Natural killer cell (primary cell): ENCODE results near the gene CD96. TPM values are rescaled to one million over a fixed set of nuclear protein-coding genes. Genes with fewer than 3 reads are reported as not detected.

ENCODE experiments used
- ATAC-seq, 3 donors: fragments of 150-1000 bp in 2 of 3; fragments of 200-7000 bp in 1 of 3; cut with Tn5 transposase; 1 replicate in 1 of 3; 2 replicates in 2 of 3; pipeline ENCODE4 v1.10.0; 2021; ENCODE audit warnings: mild to moderate bottlenecking in 2 of 3, moderate library complexity in 2 of 3
- DNase-seq, 2 donors: peaks; one replicate each; pipeline versions ENCODE4 v3.0.0 to v3.0.0-alpha.2; 2013 to 2021; ENCODE audit warnings: mixed read lengths in 1 of 2
- H3K27ac ChIP-seq: one replicate; pipeline ENCODE4 v1.5.1; 2013; ENCODE audit warnings: mild to moderate bottlenecking, low read length
- H3K27me3 ChIP-seq: one replicate; pipeline ENCODE4 v1.6.1; 2013; ENCODE audit warnings: low read length; ENCODE audit not compliant: control insufficient read depth, insufficient read depth
- H3K36me3 ChIP-seq: one replicate; pipeline ENCODE4 v1.6.1; 2013; ENCODE audit warnings: low read length; ENCODE audit not compliant: control insufficient read depth, insufficient read depth
- H3K4me1 ChIP-seq: one replicate; pipeline ENCODE4 v1.6.1; 2013; ENCODE audit warnings: low read length; ENCODE audit not compliant: control insufficient read depth, insufficient read depth
- H3K4me3 ChIP-seq: one replicate; pipeline ENCODE4 v1.5.1; 2013; ENCODE audit warnings: low read length
- H3K9me3 ChIP-seq: one replicate; pipeline ENCODE4 v1.6.1; 2013; ENCODE audit warnings: low read length; ENCODE audit not compliant: control insufficient read depth, insufficient read depth
- H3K27ac Mint-ChIP-seq, 2 donors: one replicate each; pipeline ENCODE4 v1.8.0; 2022; ENCODE audit warnings: mild to moderate bottlenecking in 2 of 2, mixed read lengths in 2 of 2, moderate library complexity in 1 of 2
- H3K27me3 Mint-ChIP-seq, 2 donors: one replicate each; pipeline ENCODE4 v1.8.0; 2022; ENCODE audit warnings: low read depth in 2 of 2, mixed read lengths in 2 of 2
- H3K36me3 Mint-ChIP-seq: one replicate; pipeline ENCODE4 v1.8.0; 2022; ENCODE audit warnings: mixed read lengths
- H3K4me1 Mint-ChIP-seq, 2 donors: one replicate each; pipeline ENCODE4 v1.8.0; 2022; ENCODE audit warnings: mixed read lengths in 2 of 2
- H3K4me3 Mint-ChIP-seq: one replicate; pipeline ENCODE4 v1.8.0; 2022; ENCODE audit warnings: mild to moderate bottlenecking, moderate library complexity, mixed read lengths
- H3K9me3 Mint-ChIP-seq, 2 donors: one replicate each; pipeline ENCODE4 v1.8.0; 2022; ENCODE audit warnings: mixed read lengths in 2 of 2
- CTCF ChIP-seq: fragments of 200-600 bp; IDR thresholded peaks from one replicate; pipeline ENCODE4 v1.8.0; 2022; ENCODE audit warnings: antibody characterized with exemption
- WGBS: methylation state at CpG from one replicate; pipeline ENCODE4 v1.1.7; 2013; ENCODE audit warnings: missing lambda C conversion rate; ENCODE audit not compliant: insufficient coverage; 5-methylcytosine and 5-hydroxymethylcytosine counted together
- intact Hi-C: fragments of 100-400 bp; cut with micrococcal nuclease; formaldehyde crosslinking; loops from one replicate; pipeline ENCODE4 v1.14.2; 2022
- total RNA-seq, 4 donors: library from RNA; stranded (reverse); fragments of 120-200 nt in 1 of 4; gene quantifications; one replicate each; pipeline versions ENCODE4 v1.2.3 to v1.2.4, GENCODE V29; 2013 to 2022

CD96 gene
- total RNA-seq, 3 donors from 2014 or later (not counting 1 experiment from before 2014, with no cell fraction given): 146 to 191 (median 166) TPM

- H3K36me3 Mint-ChIP-seq: peaks cover 21% of the 10 kb centered on the region
- intact Hi-C loops: no loop called here
- Histone ChIP-seq H3K27me3 (no peaks in the 10 kb centered on the region), H3K4me1 (peaks cover 11% of the 10 kb centered on the region), H3K27ac (no peak overlapping the region), H3K36me3 (peaks cover 40% of the 10 kb centered on the region), H3K4me3 (no peak overlapping the region), H3K9me3 (no peaks in the 10 kb centered on the region)
- peaks cover 0 to 2% of the 10 kb centered on the region in 2 donors for H3K9me3 Mint-ChIP-seq
- H3K4me1 Mint-ChIP-seq: peaks cover 31% of the 10 kb centered on the region in 2 donors
- no peak overlapping the region for H3K4me3 Mint-ChIP-seq
- TF ChIP-seq CTCF: no peak
- no peak for ATAC-seq
- H3K27ac Mint-ChIP-seq: no peak overlapping the region
- H3K27me3 Mint-ChIP-seq: no peaks in the 10 kb centered on the region
- peak in 1 of 2 donors; percentile 26 for DNase-seq
These were observed 63.0 kb downstream of the CD96 start for GRCh38 chr3:111605018-111605417.

- no peak overlapping the region for H3K4me3 ChIP-seq
- no peak for DNase-seq
- Mint-ChIP-seq H3K36me3 (peaks cover 16% of the 10 kb centered on the region), H3K27ac (peak overlapping the region in 1 of 2 donors; percentile 93), H3K4me3 (no peak overlapping the region), H3K27me3 (no peaks in the 10 kb centered on the region), H3K4me1 (peaks cover 35 to 36% of the 10 kb centered on the region in 2 donors), H3K9me3 (peaks cover 0 to 2% of the 10 kb centered on the region in 2 donors)
- H3K27me3 ChIP-seq: no peaks in the 10 kb centered on the region
- H3K4me1 ChIP-seq: peaks cover 13% of the 10 kb centered on the region
- no peaks in the 10 kb centered on the region for H3K9me3 ChIP-seq
- 80% methylated on average over 1 of the region's 2 CpGs for WGBS
- intact Hi-C loops: no loop called here
- no peak for TF ChIP-seq CTCF
- no peak for ATAC-seq
- peaks cover 35% of the 10 kb centered on the region for H3K36me3 ChIP-seq
- no peak overlapping the region for H3K27ac ChIP-seq
These were observed 63.5 kb downstream of the CD96 start for GRCh38 chr3:111605493-111605892.

GRCh38 chr3:111607240-111607920 is 65.4 kb downstream of the CD96 start:
- Histone ChIP-seq H3K27me3 (no peaks in the 10 kb centered on the region), H3K4me1 (peaks cover 22% of the 10 kb centered on the region), H3K4me3 (no peak overlapping the region), H3K9me3 (no peaks in the 10 kb centered on the region), H3K36me3 (peaks cover 25% of the 10 kb centered on the region), H3K27ac (peak overlapping the region; percentile 63)
- Mint-ChIP-seq H3K9me3 (peaks cover 0 to 2% of the 10 kb centered on the region in 2 donors), H3K27me3 (no peaks in the 10 kb centered on the region), H3K36me3 (peaks cover 13% of the 10 kb centered on the region), H3K27ac (peak overlapping the region; percentile 91 to 93), H3K4me1 (peaks cover 46 to 52% of the 10 kb centered on the region in 2 donors), H3K4me3 (no peak overlapping the region)
- no peak for TF ChIP-seq CTCF
- no peak for DNase-seq
- 94% methylated on average over 2 of the region's 3 CpGs for WGBS
- intact Hi-C loops: no loop called here
- no peak for ATAC-seq
